Trophoblast cell (in vitro differentiated cells and primary cell): ENCODE results near the gene WNK2.
A peak's percentile ranks its signal among the peaks of the same experiment; 100 is the strongest.

Experiments
- DNase-seq, 2 donors: peaks; one replicate each; pipeline ENCODE4 v3.0.0-alpha.2; 2016
- H2AFZ ChIP-seq: 2 replicates; pipeline ENCODE4 v1.6.1; 2013; ENCODE audit warnings: low read length, moderate library complexity, mild to moderate bottlenecking; ENCODE audit not compliant: insufficient read depth, poor library complexity
- H2AK5ac ChIP-seq: 2 replicates; pipeline ENCODE4 v1.6.1; 2013; ENCODE audit warnings: mild to moderate bottlenecking, low read length
- H2BK120ac ChIP-seq: 2 replicates; pipeline ENCODE4 v1.6.1; 2013; ENCODE audit warnings: low read length, mild to moderate bottlenecking, moderate library complexity; ENCODE audit not compliant: insufficient read depth, poor library complexity
- H2BK12ac ChIP-seq: 2 replicates; pipeline ENCODE4 v1.6.1; 2013; ENCODE audit warnings: mild to moderate bottlenecking, low read length, moderate library complexity
- H2BK5ac ChIP-seq: 2 replicates; pipeline ENCODE4 v1.6.1; 2013; ENCODE audit warnings: low read length, low read depth, moderate library complexity, mild to moderate bottlenecking; ENCODE audit not compliant: poor library complexity
- H3K14ac ChIP-seq: 2 replicates; pipeline ENCODE4 v1.6.1; 2013; ENCODE audit warnings: mild to moderate bottlenecking, low read length
- H3K18ac ChIP-seq: 2 replicates; pipeline ENCODE4 v1.6.1; 2013; ENCODE audit warnings: mild to moderate bottlenecking, low read length
- H3K23ac ChIP-seq: 2 replicates; pipeline ENCODE4 v1.6.1; 2013; ENCODE audit warnings: low read length
- H3K27ac ChIP-seq: 2 replicates; pipeline ENCODE4 v1.5.1; 2013; ENCODE audit warnings: low read depth, mild to moderate bottlenecking, inconsistent platforms, low read length, moderate library complexity
- H3K27me3 ChIP-seq: 2 replicates; pipeline ENCODE4 v1.6.1; 2013; ENCODE audit warnings: inconsistent platforms, mild to moderate bottlenecking, low read length, moderate library complexity; ENCODE audit not compliant: insufficient read depth
- H3K36me3 ChIP-seq, 2 experiments: 1 replicate in 1 of 2; 2 replicates in 1 of 2; pipeline ENCODE4 v1.6.1; 2013; ENCODE audit warnings: low read length in 2 of 2, mild to moderate bottlenecking in 2 of 2, moderate library complexity in 1 of 2; ENCODE audit not compliant: insufficient read depth in 2 of 2, control insufficient read depth in 1 of 2
- H3K4ac ChIP-seq: 2 replicates; pipeline ENCODE4 v1.6.1; 2013; ENCODE audit warnings: low read depth, mild to moderate bottlenecking, low read length, moderate library complexity
- H3K4me1 ChIP-seq, 2 experiments: 1 replicate in 1 of 2; 2 replicates in 1 of 2; pipeline ENCODE4 v1.6.1; 2013; ENCODE audit warnings: low read length in 2 of 2, mild to moderate bottlenecking in 2 of 2, moderate library complexity in 1 of 2; ENCODE audit not compliant: insufficient read depth in 2 of 2, control insufficient read depth in 1 of 2
- H3K4me2 ChIP-seq: 2 replicates; pipeline ENCODE4 v1.6.1; 2013; ENCODE audit warnings: inconsistent platforms, mild to moderate bottlenecking, low read length, moderate library complexity
- H3K4me3 ChIP-seq: 2 replicates; pipeline ENCODE4 v1.5.1; 2013; ENCODE audit warnings: mild to moderate bottlenecking, low read depth, low read length, inconsistent platforms
- H3K79me1 ChIP-seq: one replicate; pipeline ENCODE4 v1.6.1; 2013; ENCODE audit warnings: low read length
- H3K79me2 ChIP-seq: 2 replicates; pipeline ENCODE4 v1.6.1; 2013; ENCODE audit warnings: low read length, mild to moderate bottlenecking; ENCODE audit not compliant: control insufficient read depth, insufficient read depth, poor library complexity
- H3K9ac ChIP-seq: 2 replicates; pipeline ENCODE4 v1.6.1; 2013; ENCODE audit warnings: mild to moderate bottlenecking, low read length
- H3K9me3 ChIP-seq: 2 replicates; pipeline ENCODE4 v1.6.1; 2013; ENCODE audit warnings: low read depth, mild to moderate bottlenecking, control low read depth, inconsistent platforms, low read length; ENCODE audit not compliant: insufficient read depth
- H4K12ac ChIP-seq: 2 replicates; pipeline ENCODE4 v1.6.1; 2013; ENCODE audit warnings: low read depth, mild to moderate bottlenecking, low read length, moderate library complexity
- H4K8ac ChIP-seq: 2 replicates; pipeline ENCODE4 v1.6.1; 2013; ENCODE audit warnings: low read depth, mild to moderate bottlenecking, low read length, moderate library complexity
- H4K91ac ChIP-seq: one replicate; pipeline ENCODE4 v1.6.1; 2013; ENCODE audit warnings: low read depth, mild to moderate bottlenecking, low read length, moderate library complexity
- WGBS: extraction: QIAGEN DNeasy Blood & Tissue Kit; methylation state at CpG from one replicate; pipeline ENCODE4 v1.1.7; 2013; ENCODE audit warnings: missing lambda C conversion rate; ENCODE audit not compliant: insufficient read length, insufficient coverage; ENCODE audit errors: extremely low coverage; 5-methylcytosine and 5-hydroxymethylcytosine counted together

WNK2 gene

GRCh38 chr9:93270976-93271375 lies 87.0 kb downstream of the WNK2 start:
- H3K27ac ChIP-seq, result no peak overlapping the region
- no peak overlapping the region for H4K12ac ChIP-seq
- H3K36me3 ChIP-seq, result peaks cover 0 to 9% of the 10 kb centered on the region in 2 experiments
- DNase-seq, result no peak
- H2BK5ac ChIP-seq, result no peak overlapping the region
- no peak overlapping the region for H3K23ac ChIP-seq
- H2BK12ac ChIP-seq, result no peak overlapping the region
- no peak overlapping the region for H3K4ac ChIP-seq
- no peak overlapping the region for H3K18ac ChIP-seq
- H3K27me3 ChIP-seq, result no peaks in the 10 kb centered on the region
- no peaks in the 10 kb centered on the region for H3K79me2 ChIP-seq
- no CpG with 5 or more reads among the region's 3 CpGs for WGBS
- H2AFZ ChIP-seq, result no peak overlapping the region
- no peak overlapping the region for H3K14ac ChIP-seq
- no peak overlapping the region for H3K9ac ChIP-seq
- H4K91ac ChIP-seq, result no peak overlapping the region
- no peaks in the 10 kb centered on the region for H3K9me3 ChIP-seq
- no peak overlapping the region for H2BK120ac ChIP-seq
- no peak overlapping the region for H3K4me2 ChIP-seq
- no peaks in the 10 kb centered on the region for H3K79me1 ChIP-seq
- no peak overlapping the region for H4K8ac ChIP-seq
- no peak overlapping the region for H3K4me3 ChIP-seq
- no peaks in the 10 kb centered on the region for H3K4me1 ChIP-seq
- no peak overlapping the region for H2AK5ac ChIP-seq

DNA sequence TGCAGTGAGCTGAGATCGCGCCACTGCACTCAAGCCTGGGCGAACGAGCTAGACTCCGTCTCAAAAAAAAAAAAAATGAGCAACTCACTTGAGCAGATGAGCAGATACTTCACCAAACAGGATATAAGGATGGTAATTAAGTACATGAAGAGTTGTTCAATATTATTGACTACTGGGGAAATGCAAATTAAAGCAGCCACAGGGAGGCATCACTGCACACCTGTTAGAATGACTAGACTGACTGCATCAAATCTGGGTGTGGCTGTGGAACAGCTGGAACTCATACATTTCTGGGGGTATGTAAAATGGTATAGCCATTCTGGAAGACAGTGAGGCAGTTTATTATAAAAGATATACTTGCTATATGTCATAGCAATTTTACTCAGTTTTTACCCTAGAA lies 93.0 kb downstream of the WNK2 start:
- no peak overlapping the region for H2BK12ac ChIP-seq
- no peak overlapping the region for H4K91ac ChIP-seq
- no peak overlapping the region for H4K12ac ChIP-seq
- no peak overlapping the region for H3K27ac ChIP-seq
- H3K36me3 ChIP-seq, result peaks cover 0 to 1% of the 10 kb centered on the region in 2 experiments
- H2AK5ac ChIP-seq, result no peak overlapping the region
- no peaks in the 10 kb centered on the region for H3K79me2 ChIP-seq
- H3K4ac ChIP-seq, result no peak overlapping the region
- no peak overlapping the region for H3K14ac ChIP-seq
- no peak overlapping the region for H2BK5ac ChIP-seq
- no peak for DNase-seq
- no peak overlapping the region for H3K18ac ChIP-seq
- no peaks in the 10 kb centered on the region for H3K27me3 ChIP-seq
- H3K9ac ChIP-seq, result no peak overlapping the region
- H3K4me2 ChIP-seq, result no peak overlapping the region
- no peak overlapping the region for H2BK120ac ChIP-seq
- H3K9me3 ChIP-seq, result no peaks in the 10 kb centered on the region
- H4K8ac ChIP-seq, result no peak overlapping the region
- no CpG with 5 or more reads among the region's 5 CpGs for WGBS
- H3K4me1 ChIP-seq, result peaks cover 2% of the 10 kb centered on the region in 2 experiments
- no peak overlapping the region for H3K23ac ChIP-seq
- H3K79me1 ChIP-seq, result no peaks in the 10 kb centered on the region
- no peak overlapping the region for H3K4me3 ChIP-seq
- no peak overlapping the region for H2AFZ ChIP-seq

- Histone ChIP-seq H3K18ac (no peak overlapping the region), H3K4me1 (peaks cover 2% of the 10 kb centered on the region in 2 experiments), H3K79me2 (no peaks in the 10 kb centered on the region), H3K27me3 (no peaks in the 10 kb centered on the region), H3K23ac (no peak overlapping the region), H3K36me3 (peaks cover 0 to 1% of the 10 kb centered on the region in 2 experiments), H4K12ac (no peak overlapping the region), H2BK12ac (no peak overlapping the region), H3K79me1 (no peaks in the 10 kb centered on the region), H4K91ac (no peak overlapping the region), H2AK5ac (no peak overlapping the region), H2BK5ac (no peak overlapping the region), H3K4me3 (no peak overlapping the region), H3K4ac (no peak overlapping the region), H4K8ac (no peak overlapping the region), H3K9me3 (no peaks in the 10 kb centered on the region), H3K9ac (no peak overlapping the region), H2BK120ac (no peak overlapping the region), H3K14ac (no peak overlapping the region), H3K4me2 (no peak overlapping the region), H3K27ac (no peak overlapping the region), H2AFZ (no peak overlapping the region)
- no peak for DNase-seq
- no CpG with 5 or more reads among the region's 7 CpGs for WGBS
Observed at GRCh38 chr9:93278144-93278543, 94.2 kb downstream of the WNK2 start.

DNA sequence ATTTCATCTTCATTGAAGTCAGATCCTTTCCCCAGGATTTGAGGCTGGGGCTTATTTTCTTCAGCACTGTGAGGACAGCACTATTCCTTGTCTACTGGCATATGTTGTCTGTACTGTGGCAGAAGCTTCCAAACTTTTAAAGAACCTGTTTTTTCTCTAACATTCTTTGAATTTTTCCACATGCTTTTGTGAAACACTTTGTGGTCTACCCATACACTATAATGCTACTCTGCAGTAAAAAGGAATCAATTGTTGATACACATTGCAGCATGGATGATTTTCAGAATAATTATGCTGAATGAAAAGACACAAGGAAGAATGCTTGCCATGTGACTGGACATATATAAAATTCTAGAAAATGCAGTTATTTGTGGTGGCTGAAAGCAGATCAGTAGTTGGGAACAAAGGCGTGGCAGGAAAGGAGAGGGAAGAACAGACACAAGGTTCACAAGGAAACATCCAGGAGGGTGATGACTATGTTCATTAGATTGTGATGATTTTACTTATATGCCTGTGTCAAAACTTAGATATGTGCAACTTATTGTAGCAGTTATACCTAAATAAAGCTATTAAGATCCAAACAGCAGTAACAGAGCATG lies 96.8 kb downstream of the WNK2 start:
- no peak overlapping the region for H3K14ac ChIP-seq
- H3K79me2 ChIP-seq, result no peaks in the 10 kb centered on the region
- WGBS, result no CpG with 5 or more reads among the region's 1 CpG
- no peak overlapping the region for H2AFZ ChIP-seq
- no peak overlapping the region for H2BK120ac ChIP-seq
- H2BK5ac ChIP-seq, result no peak overlapping the region
- peak in 1 of 2 donors; percentile 69 for DNase-seq
- H3K18ac ChIP-seq, result no peak overlapping the region
- peaks cover 2% of the 10 kb centered on the region in 2 experiments for H3K4me1 ChIP-seq
- H3K27me3 ChIP-seq, result no peaks in the 10 kb centered on the region
- no peak overlapping the region for H4K8ac ChIP-seq
- no peak overlapping the region for H3K4me3 ChIP-seq
- no peak overlapping the region for H2AK5ac ChIP-seq
- H2BK12ac ChIP-seq, result no peak overlapping the region
- no peaks in the 10 kb centered on the region for H3K9me3 ChIP-seq
- H3K23ac ChIP-seq, result no peak overlapping the region
- H3K4me2 ChIP-seq, result no peak overlapping the region
- H4K12ac ChIP-seq, result no peak overlapping the region
- no peaks in the 10 kb centered on the region for H3K79me1 ChIP-seq
- H3K9ac ChIP-seq, result no peak overlapping the region
- no peak overlapping the region for H3K27ac ChIP-seq
- H3K36me3 ChIP-seq, result no peaks in the 10 kb centered on the region
- no peak overlapping the region for H3K4ac ChIP-seq
- H4K91ac ChIP-seq, result no peak overlapping the region
